HepG2 (cell line): ENCODE data around the gene RABEP1. TPM values are rescaled to one million over a fixed set of nuclear protein-coding genes. Genes with fewer than 3 reads are reported as not detected.

Experiments
- ATAC-seq: fragments of 200-7000 bp; cut with Tn5 transposase; 3 replicates; pipeline ENCODE4 v1.9.1; 2020; ENCODE audit warnings: mild to moderate bottlenecking, moderate library complexity
- BruUV-seq: library from RNA; stranded (reverse); fragments of 400-500 nt; replicated peaks from 2 replicates; lab custom pipeline; 2021; lab: Mats Ljungman, UMichigan
- CTCF ChIA-PET: fragments of 300-600 bp; formaldehyde crosslinking; extraction: SDS; loops from one replicate; lab custom pipeline; 2021; ENCODE audit warnings: low total read pairs, inconsistent platforms, low intra/inter-chr PET ratio; lab: Yijun Ruan, JAX
- POLR2A ChIA-PET: fragments of 350-600 bp; sonication (Branson Sonifier 250); formaldehyde crosslinking; loops from one replicate; lab custom pipeline; 2020; ENCODE audit warnings: antibody characterized with exemption, inconsistent platforms; lab: Yijun Ruan, JAX
- DNase-seq: peaks from one replicate; pipeline ENCODE4 v3.0.0-alpha.2; 2015; ENCODE audit warnings: low spot score
- FAIRE-seq: peaks from 3 replicates; lab custom pipeline; 2011; peaks lifted over from hg19 to GRCh38; lab: Jason Lieb, UNC
- H2AFZ ChIP-seq: one replicate; pipeline ENCODE4 v1.6.1; 2011; ENCODE audit warnings: low read length, inconsistent platforms
- H3K27ac ChIP-seq: fragments of 300-600 bp; 3 replicates; pipeline ENCODE4 v1.8.0; 2011; ENCODE audit warnings: mixed run types, mild to moderate bottlenecking, mixed read lengths, low read length, inconsistent platforms; ENCODE audit not compliant: insufficient read depth; ENCODE audit errors: extremely low read length
- H3K27me3 ChIP-seq, 2 experiments: fragments of 200-600 bp in 1 of 2; 2 replicates in 1 of 2; 3 replicates in 1 of 2; pipeline versions ENCODE4 v1.6.0 to v1.8.0; 2011; ENCODE audit warnings: low read length in 2 of 2, mild to moderate bottlenecking in 2 of 2, moderate library complexity in 2 of 2, inconsistent platforms in 1 of 2; ENCODE audit not compliant: insufficient read depth in 2 of 2, control insufficient read depth in 1 of 2
- H3K36me3 ChIP-seq, 2 experiments: fragments of 200-600 bp in 1 of 2; replicated peaks in 1 of 2; 2 replicates in 1 of 2; 3 replicates in 1 of 2; pipeline versions ENCODE4 v1.5.1 to v1.8.0; 2011; ENCODE audit warnings: low read length in 2 of 2, inconsistent platforms in 1 of 2; ENCODE audit not compliant: insufficient read depth in 2 of 2, control insufficient read depth in 1 of 2
- H3K4me1 ChIP-seq: 2 replicates; pipeline ENCODE4 v1.5.1; 2012; ENCODE audit warnings: low read length, inconsistent platforms; ENCODE audit not compliant: insufficient read depth
- H3K4me2 ChIP-seq: 2 replicates; pipeline ENCODE4 v1.6.0; 2011; ENCODE audit warnings: low read depth, low read length, inconsistent platforms
- H3K4me3 ChIP-seq, 3 experiments: fragments of 200-600 bp in 1 of 3; sonication (generic), shearing (Covaris generic) in 1 of 3; replicated peaks in 1 of 3; 2 replicates each; pipeline ENCODE4 v1.5.1; 2011 to 2016; ENCODE audit warnings: low read length in 3 of 3, inconsistent platforms in 2 of 3, low read depth in 2 of 3, mild to moderate bottlenecking in 2 of 3, control low read depth in 1 of 3, mixed read lengths in 1 of 3; ENCODE audit not compliant: insufficient read depth in 1 of 3
- H3K79me2 ChIP-seq: one replicate; pipeline ENCODE4 v1.6.1; 2011; ENCODE audit warnings: low read length, inconsistent platforms; ENCODE audit not compliant: insufficient read depth
- H3K9ac ChIP-seq: 2 replicates; pipeline ENCODE4 v1.6.0; 2011; ENCODE audit warnings: mild to moderate bottlenecking, low read depth, low read length, inconsistent platforms; ENCODE audit not compliant: insufficient read depth
- H3K9me3 ChIP-seq: 2 replicates; pipeline ENCODE4 v1.5.1; 2012; ENCODE audit warnings: mild to moderate bottlenecking, low read length
- H4K20me1 ChIP-seq: 2 replicates; pipeline ENCODE4 v1.6.0; 2011; ENCODE audit warnings: inconsistent platforms, mild to moderate bottlenecking, low read length, moderate library complexity; ENCODE audit not compliant: insufficient read depth
- HOXD1 ChIP-seq: sonication (generic); formaldehyde crosslinking; IDR thresholded peaks from 2 replicates; pipeline ENCODE4 v1.5.0; 2020; ENCODE audit warnings: missing genetic modification reagents
- RFXANK ChIP-seq: IDR thresholded peaks from 2 replicates; pipeline ENCODE4 v1.6.1; 2016
- RORA ChIP-seq: sonication (generic); formaldehyde crosslinking; IDR thresholded peaks from 2 replicates; pipeline ENCODE4 v1.5.0; 2020; ENCODE audit warnings: mild to moderate bottlenecking, missing genetic modification reagents, moderate library complexity
- SIN3B ChIP-seq: fragments of 150-350 bp; IDR thresholded peaks from 2 replicates; pipeline ENCODE4 v1.6.1; 2014; ENCODE audit warnings: low read length
- SP1 ChIP-seq, 2 experiments: fragments of 450-650 bp in 1 of 2; sonication (generic) in 1 of 2; formaldehyde crosslinking in 1 of 2; IDR thresholded peaks; 2 replicates each; pipeline versions ENCODE4 v1.4.0 to v1.6.1; 2016 to 2020; ENCODE audit warnings: missing genetic modification reagents in 1 of 2
- TEAD3 ChIP-seq: optimal IDR thresholded peaks from 2 replicates; pipeline ENCODE3; 2016; ENCODE audit warnings: borderline replicate concordance
- ZFP36L2 ChIP-seq: sonication (generic); formaldehyde crosslinking; IDR thresholded peaks from 2 replicates; pipeline ENCODE4 v1.4.0; 2020; ENCODE audit warnings: missing genetic modification reagents
- ZNF282 ChIP-seq: fragments of 450-650 bp; IDR thresholded peaks from 2 replicates; pipeline ENCODE4 v1.6.1; 2018; ENCODE audit not compliant: partially characterized antibody
- ZNF484 ChIP-seq: sonication (generic); formaldehyde crosslinking; IDR thresholded peaks from 2 replicates; pipeline ENCODE4 v1.5.1; 2020; ENCODE audit warnings: mild to moderate bottlenecking, low read depth, missing genetic modification reagents, borderline replicate concordance
- ZNF563 ChIP-seq: sonication (generic); formaldehyde crosslinking; IDR thresholded peaks from 2 replicates; pipeline ENCODE4 v1.8.0; 2022; ENCODE audit warnings: mild to moderate bottlenecking, moderate library complexity, missing genetic modification reagents
- ZSCAN20 ChIP-seq: sonication (generic); formaldehyde crosslinking; IDR thresholded peaks from 2 replicates; pipeline ENCODE4 v1.4.0; 2020; ENCODE audit warnings: missing genetic modification reagents, mild to moderate bottlenecking, borderline replicate concordance
- WGBS: methylation state at CpG from one replicate; pipeline ENCODE4 v1.1.6; 2017; ENCODE audit warnings: low lambda C conversion rate; 5-methylcytosine and 5-hydroxymethylcytosine counted together
- in situ Hi-C: cut with HindIII; loops from 2 replicates; pipeline ENCODE4 v1.10.0; 2017; ENCODE audit warnings: low pct_unique_long_range_greater_than_20kb; ENCODE audit not compliant: extremely low pct_ligation_motif_present
- intact Hi-C: fragments of 100-400 bp; cut with micrococcal nuclease; formaldehyde crosslinking; loops from one replicate; pipeline ENCODE4 v1.10.0; 2022; ENCODE audit not compliant: unreplicated experiment
- polyA plus RNA-seq, 8 experiments: library from polyadenylated mRNA; depleted of rRNA in 3 of 8; stranded (reverse) in 7 of 8; unstranded in 1 of 8; fragments of >200 nt; fragmentation: Illumina TruSeq in 4 of 8; extraction: Trizol in 4 of 8; gene quantifications; 2 replicates each; pipeline versions ENCODE4 v1.2.1 to v1.2.3, GENCODE V29; 2011 to 2016; ENCODE audit warnings: low read depth in 4 of 8, missing spikeins in 1 of 8, mixed read lengths in 1 of 8; ENCODE audit not compliant: insufficient read depth in 1 of 8
- total RNA-seq, 5 experiments: library from RNA; depleted of rRNA; stranded (reverse); fragments of >200 nt; fragmentation: Illumina TruSeq; extraction: Trizol; gene quantifications; 2 replicates each; pipeline ENCODE4 v1.2.3, GENCODE V29; 2016; ENCODE audit warnings: low read depth in 1 of 5
- TF ChIP-seq, protein P1 (sequence below): sonication (generic); formaldehyde crosslinking; IDR thresholded peaks from 2 replicates; pipeline ENCODE4 v1.4.0; 2020; ENCODE audit warnings: mild to moderate bottlenecking, missing genetic modification reagents
- TF ChIP-seq, protein P2 (sequence below): sonication (generic); formaldehyde crosslinking; IDR thresholded peaks from 2 replicates; pipeline ENCODE4 v1.4.0; 2020; ENCODE audit warnings: mild to moderate bottlenecking, missing genetic modification reagents
- TF ChIP-seq, protein P3 (sequence below): IDR thresholded peaks from 2 replicates; pipeline ENCODE4 v1.6.1; 2012; ENCODE audit warnings: low read depth, low read length, improper control_type of control experiment

Gene RABEP1
- total and polyA plus RNA-seq, 2 of the 13 experiments (the other 11 are each of a cell fraction or from before 2014, with no cell fraction given), result 13.7 to 41.5 TPM

DNA sequence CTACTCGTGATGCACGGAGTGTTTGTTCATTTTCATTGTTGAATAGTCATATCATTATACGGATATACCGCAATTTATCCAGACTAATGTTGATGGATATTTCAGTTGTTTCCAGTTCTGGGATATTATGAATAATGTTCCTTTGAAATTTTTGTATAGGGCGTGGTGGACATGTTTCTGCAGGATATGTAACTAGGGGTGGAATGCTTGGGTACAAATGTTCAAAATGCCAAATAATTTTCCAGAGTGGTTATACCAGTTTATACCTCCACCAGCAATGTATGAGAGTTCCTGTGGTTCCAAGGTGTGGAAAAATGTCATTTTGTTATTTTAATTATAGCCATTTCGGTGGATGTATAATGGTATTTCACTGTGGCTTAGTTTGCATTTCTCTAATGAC is 83.7 kb downstream of the RABEP1 start:
- no peak for FAIRE-seq

More for the DNA sequence above, 83.7 kb downstream of the RABEP1 start:
- Histone ChIP-seq H3K79me2 (no peaks in the 10 kb centered on the region), H3K27me3 (no peaks in the 10 kb centered on the region), H3K4me1 (no peaks in the 10 kb centered on the region), H3K9me3 (no peaks in the 10 kb centered on the region), H3K27ac (no peak overlapping the region), H3K9ac (no peak overlapping the region), H4K20me1 (no peaks in the 10 kb centered on the region), H2AFZ (no peak overlapping the region), H3K4me3 (no peak overlapping the region), H3K4me2 (no peak overlapping the region), H3K36me3 (peaks cover 9 to 49% of the 10 kb centered on the region in 2 experiments)
- ATAC-seq (no peak), DNase-seq (no peak)
- ChIA-PET POLR2A (no interaction called here), CTCF (no interaction called here)
- intact Hi-C loops (no loop called here), in situ Hi-C loops (no loop called here)
- no TSS peak for BruUV-seq
- TF ChIP-seq TEAD3 (no peak), HOXD1 (CRISPR knock-in tag) (no peak), SP1 (IDR thresholded peaks at IDR 0.05) (no peak), SP1 (CRISPR knock-in tag; IDR thresholded peaks at IDR 0.05) (no peak), ZNF563 (no peak), ZSCAN20 (CRISPR knock-in tag) (no peak), RORA (no peak), SIN3B (no peak), RFXANK (CRISPR knock-in tag) (no peak), ZNF282 (no peak), ZFP36L2 (CRISPR knock-in tag) (no peak), ZNF484 (no peak)
- TF ChIP-seq, protein P1, sequence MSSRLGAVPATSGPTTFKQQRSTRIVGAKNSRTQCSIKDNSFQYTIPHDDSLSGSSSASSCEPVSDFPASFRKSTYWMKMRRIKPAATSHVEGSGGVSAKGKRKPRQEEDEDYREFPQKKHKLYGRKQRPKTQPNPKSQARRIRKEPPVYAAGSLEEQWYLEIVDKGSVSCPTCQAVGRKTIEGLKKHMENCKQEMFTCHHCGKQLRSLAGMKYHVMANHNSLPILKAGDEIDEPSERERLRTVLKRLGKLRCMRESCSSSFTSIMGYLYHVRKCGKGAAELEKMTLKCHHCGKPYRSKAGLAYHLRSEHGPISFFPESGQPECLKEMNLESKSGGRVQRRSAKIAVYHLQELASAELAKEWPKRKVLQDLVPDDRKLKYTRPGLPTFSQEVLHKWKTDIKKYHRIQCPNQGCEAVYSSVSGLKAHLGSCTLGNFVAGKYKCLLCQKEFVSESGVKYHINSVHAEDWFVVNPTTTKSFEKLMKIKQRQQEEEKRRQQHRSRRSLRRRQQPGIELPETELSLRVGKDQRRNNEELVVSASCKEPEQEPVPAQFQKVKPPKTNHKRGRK (CRISPR knock-in tag), result no peak
- TF ChIP-seq, protein P2, sequence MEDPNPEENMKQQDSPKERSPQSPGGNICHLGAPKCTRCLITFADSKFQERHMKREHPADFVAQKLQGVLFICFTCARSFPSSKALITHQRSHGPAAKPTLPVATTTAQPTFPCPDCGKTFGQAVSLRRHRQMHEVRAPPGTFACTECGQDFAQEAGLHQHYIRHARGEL (CRISPR knock-in tag), result no peak
- TF ChIP-seq, protein P3, sequence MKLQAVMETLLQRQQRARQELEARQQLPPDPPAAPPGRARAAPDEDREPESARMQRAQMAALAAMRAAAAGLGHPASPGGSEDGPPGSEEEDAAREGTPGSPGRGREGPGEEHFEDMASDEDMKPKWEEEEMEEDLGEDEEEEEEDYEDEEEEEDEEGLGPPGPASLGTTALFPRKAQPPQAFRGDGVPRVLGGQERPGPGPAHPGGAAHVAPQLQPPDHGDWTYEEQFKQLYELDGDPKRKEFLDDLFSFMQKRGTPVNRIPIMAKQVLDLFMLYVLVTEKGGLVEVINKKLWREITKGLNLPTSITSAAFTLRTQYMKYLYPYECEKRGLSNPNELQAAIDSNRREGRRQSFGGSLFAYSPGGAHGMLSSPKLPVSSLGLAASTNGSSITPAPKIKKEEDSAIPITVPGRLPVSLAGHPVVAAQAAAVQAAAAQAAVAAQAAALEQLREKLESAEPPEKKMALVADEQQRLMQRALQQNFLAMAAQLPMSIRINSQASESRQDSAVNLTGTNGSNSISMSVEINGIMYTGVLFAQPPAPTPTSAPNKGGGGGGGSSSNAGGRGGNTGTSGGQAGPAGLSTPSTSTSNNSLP, result no peak
- WGBS, result 98% methylated on average over 6 of the region's 6 CpGs
